Vagina (tissue), 2 donors: ENCODE measurements around the gene CENPS.

Experiments
- POLR2A ChIP-seq, 2 donors: fragments of 450-650 bp; IDR thresholded peaks; one replicate each; pipeline ENCODE4 v1.6.1; 2017; ENCODE audit warnings: antibody characterized with exemption in 2 of 2, mild to moderate bottlenecking in 2 of 2, moderate library complexity in 2 of 2
- POLR2AphosphoS5 ChIP-seq, 2 donors: sonication (generic); formaldehyde crosslinking; IDR thresholded peaks; one replicate each; pipeline ENCODE4 v1.9.0; 2017; ENCODE audit warnings: antibody characterized with exemption in 2 of 2, mild to moderate bottlenecking in 2 of 2, low read depth in 1 of 2; ENCODE audit not compliant: insufficient read depth in 1 of 2
- TF ChIP-seq, protein P1 (sequence below), 3 experiments: fragments of 450-650 bp in 2 of 3; fragments of 200-600 bp in 1 of 3; sonication (generic) in 1 of 3; IDR thresholded peaks; one replicate each; pipeline ENCODE4 v1.5.1; 2017 to 2019; ENCODE audit warnings: antibody characterized with exemption in 3 of 3, mild to moderate bottlenecking in 2 of 3, moderate library complexity in 2 of 3

DNA sequence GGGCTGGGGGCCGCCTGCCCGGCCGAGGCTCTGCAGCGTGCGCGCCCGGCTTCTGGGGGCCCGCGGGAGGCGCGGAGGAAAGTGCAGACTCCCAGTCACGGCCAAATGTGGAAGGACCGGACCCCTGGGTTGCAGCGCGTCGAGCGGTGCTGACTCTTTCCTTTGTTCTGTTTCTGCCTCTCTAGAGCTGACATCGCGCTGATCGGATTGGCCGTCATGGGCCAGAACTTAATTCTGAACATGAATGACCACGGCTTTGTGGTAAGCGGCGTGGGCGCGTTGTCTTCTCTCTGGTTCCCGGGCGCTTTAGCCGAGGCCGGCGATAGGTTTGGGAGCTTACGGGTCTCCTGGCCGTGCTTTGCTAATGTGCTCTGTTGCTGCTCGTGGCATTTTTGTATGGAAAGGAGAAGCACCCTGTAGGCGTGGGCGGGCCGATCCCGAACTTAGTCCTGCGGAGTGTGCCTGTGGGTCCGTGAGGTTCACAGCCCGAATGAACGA is 30.7 kb upstream of the CENPS start:
- TF ChIP-seq, protein P1, sequence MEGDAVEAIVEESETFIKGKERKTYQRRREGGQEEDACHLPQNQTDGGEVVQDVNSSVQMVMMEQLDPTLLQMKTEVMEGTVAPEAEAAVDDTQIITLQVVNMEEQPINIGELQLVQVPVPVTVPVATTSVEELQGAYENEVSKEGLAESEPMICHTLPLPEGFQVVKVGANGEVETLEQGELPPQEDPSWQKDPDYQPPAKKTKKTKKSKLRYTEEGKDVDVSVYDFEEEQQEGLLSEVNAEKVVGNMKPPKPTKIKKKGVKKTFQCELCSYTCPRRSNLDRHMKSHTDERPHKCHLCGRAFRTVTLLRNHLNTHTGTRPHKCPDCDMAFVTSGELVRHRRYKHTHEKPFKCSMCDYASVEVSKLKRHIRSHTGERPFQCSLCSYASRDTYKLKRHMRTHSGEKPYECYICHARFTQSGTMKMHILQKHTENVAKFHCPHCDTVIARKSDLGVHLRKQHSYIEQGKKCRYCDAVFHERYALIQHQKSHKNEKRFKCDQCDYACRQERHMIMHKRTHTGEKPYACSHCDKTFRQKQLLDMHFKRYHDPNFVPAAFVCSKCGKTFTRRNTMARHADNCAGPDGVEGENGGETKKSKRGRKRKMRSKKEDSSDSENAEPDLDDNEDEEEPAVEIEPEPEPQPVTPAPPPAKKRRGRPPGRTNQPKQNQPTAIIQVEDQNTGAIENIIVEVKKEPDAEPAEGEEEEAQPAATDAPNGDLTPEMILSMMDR (IDR thresholded peaks at IDR 0.05) = no peak
- TF ChIP-seq POLR2AphosphoS5 (IDR thresholded peaks at IDR 0.05; ENCODE audit: insufficient read depth in 1 of 2, low read depth in 1 of 2) = no peak
- no peak for TF ChIP-seq POLR2A (IDR thresholded peaks at IDR 0.05)
